Activated CD8-positive, alpha-beta T cell treated with anti-CD3 and anti-CD28 coated beads for 36 hours (primary cell): ENCODE results near the gene DCAF12. TPM values are rescaled to one million over a fixed set of nuclear protein-coding genes. Genes with fewer than 3 reads are reported as not detected.
"Not testable (repeated sequence)": the region's sequence is repeated elsewhere in the genome, so short reads cannot be mapped to it uniquely, and the experiment has no call there.

Experiments used
- ATAC-seq: fragments of 200-7000 bp; cut with Tn5 transposase; one replicate; pipeline ENCODE4 v1.10.0; 2021; ENCODE audit warnings: mild to moderate bottlenecking, moderate library complexity
- CTCF ChIA-PET: fragments of 350-600 bp; sonication (Branson Sonifier 250); formaldehyde crosslinking; loops from one replicate; lab custom pipeline; 2021; ENCODE audit warnings: antibody characterized with exemption; lab: Charles Lee
- POLR2A ChIA-PET: fragments of 350-600 bp; sonication (Branson Sonifier 250); formaldehyde crosslinking; loops from one replicate; lab custom pipeline; 2021; ENCODE audit warnings: antibody characterized with exemption; lab: Charles Lee
- DNase-seq: peaks from one replicate; pipeline ENCODE4 v3.0.0-alpha.2; 2020
- H3K27ac Mint-ChIP-seq: one replicate; pipeline ENCODE4 v1.8.0; 2021; ENCODE audit warnings: mild to moderate bottlenecking, mixed read lengths
- H3K27me3 Mint-ChIP-seq: one replicate; pipeline ENCODE4 v1.8.0; 2021; ENCODE audit warnings: mixed read lengths
- H3K36me3 Mint-ChIP-seq: one replicate; pipeline ENCODE4 v1.8.0; 2021; ENCODE audit warnings: low read depth, mixed read lengths
- H3K4me1 Mint-ChIP-seq: one replicate; pipeline ENCODE4 v1.8.0; 2021; ENCODE audit warnings: low read depth, mixed read lengths
- H3K4me3 Mint-ChIP-seq: one replicate; pipeline ENCODE4 v1.8.0; 2021; ENCODE audit warnings: mild to moderate bottlenecking, moderate library complexity, mixed read lengths
- H3K9me3 Mint-ChIP-seq: one replicate; pipeline ENCODE4 v1.8.0; 2021; ENCODE audit warnings: mixed read lengths
- intact Hi-C: fragments of 100-400 bp; cut with micrococcal nuclease; formaldehyde crosslinking; loops from one replicate; pipeline ENCODE4 v1.10.0; 2022
- total RNA-seq, 2 experiments: library from RNA; stranded (reverse); gene quantifications; one replicate each; pipeline ENCODE4 v1.2.3, GENCODE V29; 2021
- TF ChIP-seq, protein P1 (sequence below): fragments of 200-600 bp; IDR thresholded peaks from one replicate; pipeline ENCODE4 v1.8.0; 2022; ENCODE audit warnings: antibody characterized with exemption, mild to moderate bottlenecking

Gene DCAF12
- total RNA-seq, 2 experiments from 2014 or later: 30.5 to 34.7 TPM

DNA sequence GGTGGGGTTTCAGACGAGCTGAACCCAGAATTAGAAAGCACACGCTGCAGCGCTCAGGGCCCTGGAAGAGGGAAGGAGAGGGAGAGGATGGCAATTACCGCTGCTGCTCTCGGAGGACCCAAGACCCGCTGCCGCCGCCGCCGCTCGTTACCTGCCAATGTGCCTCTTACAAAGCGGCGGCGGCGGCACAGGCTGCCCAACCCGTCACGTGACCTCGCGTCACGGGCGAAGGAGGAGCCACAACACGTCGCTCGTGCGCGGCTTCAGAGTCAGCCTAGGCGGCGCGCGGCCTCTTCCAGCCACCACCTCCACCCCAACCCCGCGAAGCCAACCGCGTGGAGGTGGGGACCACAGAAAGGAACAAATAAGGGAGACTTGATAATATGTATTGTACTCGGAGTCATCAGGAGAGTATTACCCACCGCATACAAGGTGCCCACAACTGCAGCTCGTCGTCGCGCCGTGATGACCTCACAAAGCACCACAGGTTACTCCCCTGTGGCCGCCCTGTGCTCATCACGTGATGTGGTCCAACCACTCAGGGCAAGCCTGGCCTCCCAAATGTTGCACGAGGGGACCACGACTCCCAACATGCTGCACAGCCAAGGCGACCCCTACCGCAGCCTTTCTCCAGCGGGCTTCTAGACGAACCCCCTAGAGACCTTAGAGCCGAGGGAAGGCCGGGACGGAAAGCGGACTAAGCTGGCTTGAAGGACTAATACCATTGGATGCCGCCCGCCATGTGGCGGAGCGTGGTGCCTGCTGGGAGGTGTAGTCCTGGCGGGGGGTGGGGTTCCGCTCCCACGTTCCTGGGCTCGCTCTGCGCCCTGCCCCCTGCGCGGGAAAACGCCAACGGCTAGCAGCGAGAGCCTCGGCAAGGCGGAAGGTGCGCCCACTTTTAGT is 77.5 kb downstream of the DCAF12 start, which contains the start of gene UBAP2:
UBAP2 (minus strand) TSS at position 161 of the 903 bp plus-strand sequence. CDS start 31,739 bp downstream, outside the sequence.
- Mint-ChIP-seq H3K9me3 (no peaks in the 10 kb centered on the region), H3K36me3 (peaks cover 13% of the 10 kb centered on the region), H3K27ac (peak within 1 kb of the TSS; percentile 100), H3K4me1 (peaks cover 28% of the 10 kb centered on the region), H3K4me3 (peak within 1 kb of the TSS; percentile 87), H3K27me3 (no peaks in the 10 kb centered on the region)
- ATAC-seq (peak; percentile 83), DNase-seq (peak; percentile 98)
- TF ChIP-seq, protein P1, sequence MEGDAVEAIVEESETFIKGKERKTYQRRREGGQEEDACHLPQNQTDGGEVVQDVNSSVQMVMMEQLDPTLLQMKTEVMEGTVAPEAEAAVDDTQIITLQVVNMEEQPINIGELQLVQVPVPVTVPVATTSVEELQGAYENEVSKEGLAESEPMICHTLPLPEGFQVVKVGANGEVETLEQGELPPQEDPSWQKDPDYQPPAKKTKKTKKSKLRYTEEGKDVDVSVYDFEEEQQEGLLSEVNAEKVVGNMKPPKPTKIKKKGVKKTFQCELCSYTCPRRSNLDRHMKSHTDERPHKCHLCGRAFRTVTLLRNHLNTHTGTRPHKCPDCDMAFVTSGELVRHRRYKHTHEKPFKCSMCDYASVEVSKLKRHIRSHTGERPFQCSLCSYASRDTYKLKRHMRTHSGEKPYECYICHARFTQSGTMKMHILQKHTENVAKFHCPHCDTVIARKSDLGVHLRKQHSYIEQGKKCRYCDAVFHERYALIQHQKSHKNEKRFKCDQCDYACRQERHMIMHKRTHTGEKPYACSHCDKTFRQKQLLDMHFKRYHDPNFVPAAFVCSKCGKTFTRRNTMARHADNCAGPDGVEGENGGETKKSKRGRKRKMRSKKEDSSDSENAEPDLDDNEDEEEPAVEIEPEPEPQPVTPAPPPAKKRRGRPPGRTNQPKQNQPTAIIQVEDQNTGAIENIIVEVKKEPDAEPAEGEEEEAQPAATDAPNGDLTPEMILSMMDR: no peak
- intact Hi-C loops: loop anchor here (5.0 to 10.0 kb wide), 2 partner anchors 37 to 326 kb away; partner anchors contain the start of gene MYORG
- ChIA-PET POLR2A (interaction anchor here (0.5 to 2.3 kb wide), 18 partner anchors 9 to 328 kb away, joined by 3 to 9 read pairs (median 4); partner anchors contain the start of genes MYORG and UBE2R2), CTCF (interaction anchor here (0.6 to 1.4 kb wide), 2 partner anchors 24 to 25 kb away, joined by 3 to 7 read pairs; no protein-coding TSS in a partner anchor)

DNA sequence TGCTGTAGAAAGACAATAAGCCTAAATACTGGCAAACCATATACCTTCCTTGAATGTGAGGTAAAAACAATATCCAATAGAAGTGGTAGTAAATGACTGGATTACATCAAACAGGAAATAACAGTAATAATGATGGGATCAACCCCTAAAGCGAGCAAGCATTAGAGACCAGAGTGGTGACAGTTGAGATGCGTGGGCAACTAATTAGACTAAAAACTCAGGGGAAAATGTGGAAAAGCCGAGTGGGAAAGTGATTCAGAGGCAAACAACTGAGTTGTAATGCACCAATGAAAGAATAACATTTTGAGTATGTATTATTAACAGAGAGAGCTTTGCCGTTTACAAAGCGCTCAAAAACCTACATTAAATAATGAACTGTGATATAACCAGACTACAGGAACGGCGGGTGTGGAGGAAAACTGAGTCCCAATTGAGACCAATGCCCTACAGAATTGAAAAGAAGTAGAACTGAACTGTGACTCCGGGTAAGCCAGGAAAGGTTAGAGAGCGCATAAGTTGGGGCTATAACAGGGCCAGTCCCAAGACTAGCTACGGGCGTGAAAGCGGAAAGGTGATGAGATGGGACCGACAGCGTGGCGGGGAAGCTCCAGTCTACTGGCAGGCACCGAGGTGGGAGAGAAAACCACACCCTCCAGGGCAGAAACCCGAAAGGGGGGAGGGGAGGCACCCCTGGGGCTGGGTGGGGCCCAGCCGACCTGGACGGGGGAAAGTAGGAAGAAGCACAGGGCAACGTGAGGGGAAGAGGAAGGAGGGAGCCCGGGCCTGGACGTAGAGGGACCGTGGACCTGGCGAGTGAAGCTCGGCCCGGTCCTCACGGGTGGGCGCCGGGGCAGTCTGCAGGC is 78.4 kb downstream of the DCAF12 start:
- peaks cover 28% of the 10 kb centered on the region for H3K4me1 Mint-ChIP-seq
- TF ChIP-seq, protein P1: no peak
- peak overlapping the region; percentile 100 for H3K27ac Mint-ChIP-seq
- H3K9me3 Mint-ChIP-seq: no peaks in the 10 kb centered on the region
- POLR2A ChIA-PET: interaction anchor here (0.5 to 2.3 kb wide), 20 partner anchors 10 to 329 kb away, joined by 3 to 9 read pairs (median 4); partner anchors contain the start of genes MYORG and UBE2R2
- peaks cover 13% of the 10 kb centered on the region for H3K36me3 Mint-ChIP-seq
- intact Hi-C loops: loop anchor here (5.0 to 10.0 kb wide), 2 partner anchors 36 to 327 kb away; partner anchors contain the start of gene MYORG
- peak; percentile 73 for DNase-seq
- CTCF ChIA-PET: interaction anchor here (0.6 kb wide), 1 partner anchor 25 kb away, joined by 3 read pairs; no protein-coding TSS in a partner anchor
- H3K4me3 Mint-ChIP-seq: peak overlapping the region; percentile 87
- ATAC-seq: peak; percentile 31
- no peaks in the 10 kb centered on the region for H3K27me3 Mint-ChIP-seq

DNA sequence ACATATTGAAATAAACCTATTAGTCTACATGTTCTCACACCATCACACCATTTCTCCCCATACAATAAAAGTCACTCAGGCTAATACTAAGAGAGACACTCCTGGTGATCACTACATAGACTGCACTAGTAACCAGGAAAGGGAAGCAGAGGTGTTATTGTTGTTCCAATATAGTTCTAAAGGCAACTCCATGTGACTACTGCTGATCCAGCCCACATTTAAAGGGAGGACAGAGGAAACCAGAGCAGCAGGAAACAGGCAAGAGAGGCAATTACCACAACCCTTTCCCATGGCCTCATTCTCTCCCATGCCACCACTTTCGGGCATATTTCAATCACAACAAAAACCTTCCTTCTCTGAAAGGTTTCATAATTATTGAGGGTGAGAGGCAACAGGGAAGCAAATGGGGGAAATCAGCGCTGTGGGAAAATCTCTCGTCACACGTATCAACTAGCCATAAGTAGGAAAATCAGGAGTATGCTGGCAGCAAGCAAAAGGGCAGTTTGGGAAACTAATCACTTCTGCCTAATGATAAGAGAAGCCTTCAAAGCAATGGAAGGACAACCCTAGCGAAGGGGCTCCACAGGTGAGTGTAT is 79.6 kb downstream of the DCAF12 start:
- Mint-ChIP-seq H3K36me3 (peaks cover 19% of the 10 kb centered on the region), H3K4me1 (peaks cover 24% of the 10 kb centered on the region), H3K9me3 (no peaks in the 10 kb centered on the region), H3K27ac (peak overlapping the region; percentile 43), H3K4me3 (peak overlapping the region; percentile 87), H3K27me3 (no peaks in the 10 kb centered on the region)
- CTCF ChIA-PET: no interaction called here
- TF ChIP-seq, protein P1: no peak
- no peak for ATAC-seq
- POLR2A ChIA-PET: interaction anchor here (1.1 kb wide), 1 partner anchor 228 kb away, joined by 3 read pairs; no protein-coding TSS in a partner anchor
- intact Hi-C loops: loop anchor here (5.0 to 10.0 kb wide), 2 partner anchors 35 to 328 kb away; partner anchors contain the start of gene MYORG
- DNase-seq: no peak

DNA sequence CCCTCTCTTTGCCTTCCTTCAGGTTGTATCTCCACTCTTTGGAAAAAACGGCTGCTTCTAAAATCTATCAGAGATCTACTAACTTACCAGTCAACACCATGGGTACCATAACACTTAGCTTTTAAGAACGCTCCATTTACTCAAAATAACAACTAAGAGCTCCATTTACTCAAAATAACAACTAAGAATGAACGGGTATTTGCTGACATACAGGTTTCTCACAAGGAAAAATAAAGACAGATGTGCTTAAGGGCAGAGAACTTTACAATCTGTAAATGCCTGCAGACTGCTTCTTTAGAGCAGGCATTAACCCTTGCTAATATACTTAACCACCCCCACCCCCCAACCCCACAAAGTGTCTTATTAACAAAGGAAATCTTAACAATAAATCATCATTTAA is 80.6 kb downstream of the DCAF12 start:
- Mint-ChIP-seq H3K27me3 (no peaks in the 10 kb centered on the region), H3K4me1 (peaks cover 24% of the 10 kb centered on the region), H3K36me3 (peaks cover 19% of the 10 kb centered on the region), H3K27ac (no peak overlapping the region), H3K9me3 (no peaks in the 10 kb centered on the region), H3K4me3 (no peak overlapping the region)
- TF ChIP-seq, protein P1: no peak
- no peak for DNase-seq
- ChIA-PET POLR2A (no interaction called here), CTCF (interaction anchor here (1.3 to 1.4 kb wide), 2 partner anchors 27 to 331 kb away, joined by 3 read pairs; partner anchors contain the start of gene MYORG)
- ATAC-seq: no peak
- intact Hi-C loops: loop anchor here (5.0 to 10.0 kb wide), 2 partner anchors 34 to 329 kb away; partner anchors contain the start of gene MYORG

DNA sequence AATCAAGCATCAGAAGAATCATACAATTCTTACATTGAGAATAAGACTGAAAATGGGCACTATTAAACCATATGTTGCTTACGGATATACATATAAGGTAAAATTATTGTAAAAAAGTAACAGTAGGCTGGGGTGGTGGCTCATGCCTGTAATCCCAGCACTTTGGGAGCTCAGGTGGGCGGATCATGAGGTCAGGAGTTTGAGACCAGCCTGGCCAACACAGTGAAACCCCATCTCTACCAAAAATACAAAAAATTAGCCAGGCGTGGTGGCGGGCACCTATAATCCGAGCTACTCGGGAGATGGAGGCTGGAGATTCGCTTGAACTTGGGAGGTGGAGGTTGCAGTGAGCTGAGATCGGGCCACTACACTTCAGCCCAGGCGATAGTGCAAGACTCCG is 84.4 kb downstream of the DCAF12 start:
- DNase-seq, CTCF ChIA-PET, H3K27me3 Mint-ChIP-seq, ATAC-seq, H3K9me3 Mint-ChIP-seq, H3K27ac Mint-ChIP-seq, POLR2A ChIA-PET, H3K4me3 Mint-ChIP-seq: not testable (repeated sequence)
- H3K36me3 Mint-ChIP-seq: peaks cover 23% of the 10 kb centered on the region
- peaks cover 15% of the 10 kb centered on the region for H3K4me1 Mint-ChIP-seq
- intact Hi-C loops: loop anchor here (10.0 kb wide), 1 partner anchor 333 kb away; the partner anchor contains the start of gene MYORG

DNA sequence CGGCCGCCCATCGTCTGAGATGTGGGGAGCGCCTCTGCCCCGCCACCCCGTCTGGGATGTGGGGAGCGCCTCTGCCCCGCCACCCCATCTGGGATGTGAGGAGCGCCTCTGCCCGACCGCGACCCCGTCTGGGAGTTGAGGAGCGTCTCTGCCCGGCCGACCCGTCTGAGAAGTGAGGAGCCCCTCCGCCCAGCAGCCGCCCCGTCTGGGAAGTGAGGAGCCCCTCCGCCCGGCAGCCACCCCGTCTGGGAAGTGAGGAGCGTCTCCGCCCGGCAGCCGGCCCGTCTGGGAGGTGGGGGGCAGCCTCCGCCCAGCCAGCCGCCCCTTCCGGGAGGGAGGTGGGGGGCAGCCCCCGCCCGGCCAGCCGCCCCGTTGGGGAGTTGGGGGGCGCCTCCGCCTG is 87.6 kb downstream of the DCAF12 start:
- ATAC-seq, H3K27me3 Mint-ChIP-seq, H3K4me3 Mint-ChIP-seq, intact Hi-C loops, H3K9me3 Mint-ChIP-seq, DNase-seq, H3K27ac Mint-ChIP-seq, POLR2A ChIA-PET, CTCF ChIA-PET: not testable (repeated sequence)
- Mint-ChIP-seq H3K4me1 (peaks cover 18% of the 10 kb centered on the region), H3K36me3 (peaks cover 16% of the 10 kb centered on the region)
